GM21526 (cell line): ENCODE results near the gene MRPS27.
"Not testable (repeated sequence)": the region's sequence is repeated elsewhere in the genome, so short reads cannot be mapped to it uniquely, and the experiment has no call there.

Source experiments
- ATAC-seq: cut with Tn5 transposase; IDR thresholded peaks from one replicate; pipeline ENCODE4 v1.9.1; 2021; ENCODE audit warnings: moderate library complexity; ENCODE audit not compliant: unreplicated experiment, low FRiP score

The MRPS27 gene

GRCh38 chr5:72326306-72326649 is 6.2 kb upstream of the MRPS27 start:
- no peak for ATAC-seq

DNA sequence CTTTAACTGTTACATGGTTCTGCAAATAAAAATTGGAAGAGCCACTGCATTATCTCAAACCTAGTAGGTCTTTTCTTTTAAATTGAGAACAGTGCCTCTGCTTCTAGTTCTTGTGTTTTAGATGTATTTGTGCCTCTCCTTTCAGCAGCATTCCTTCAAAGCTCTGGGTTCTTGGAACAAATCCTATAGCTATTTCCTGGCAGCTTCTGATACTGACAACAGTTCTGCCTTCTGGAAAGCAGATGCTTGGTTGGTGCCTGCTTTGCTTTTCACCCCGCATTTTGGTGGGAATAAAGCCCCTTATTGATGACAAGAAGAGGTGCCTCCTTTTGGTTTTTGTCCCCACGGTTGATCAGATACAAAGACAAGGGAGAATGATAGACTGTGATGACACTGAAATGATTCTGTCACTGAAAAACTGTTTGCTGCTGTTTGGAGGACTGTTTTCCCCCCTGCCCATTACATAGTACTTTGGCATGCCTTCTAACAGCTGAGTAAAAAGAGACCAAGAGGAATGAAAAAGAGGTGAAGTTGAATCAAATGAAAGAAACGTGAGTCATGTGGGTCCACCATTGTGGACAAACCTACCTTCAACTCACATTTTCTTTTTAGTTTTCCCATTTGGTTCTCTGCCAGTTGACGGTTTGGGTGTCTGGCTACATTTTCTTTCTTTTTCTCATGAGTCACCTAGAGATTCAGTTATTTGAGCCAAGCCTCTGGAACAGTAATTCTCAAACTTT is 5.7 kb upstream of the MRPS27 start:
- ATAC-seq, result no peak

DNA sequence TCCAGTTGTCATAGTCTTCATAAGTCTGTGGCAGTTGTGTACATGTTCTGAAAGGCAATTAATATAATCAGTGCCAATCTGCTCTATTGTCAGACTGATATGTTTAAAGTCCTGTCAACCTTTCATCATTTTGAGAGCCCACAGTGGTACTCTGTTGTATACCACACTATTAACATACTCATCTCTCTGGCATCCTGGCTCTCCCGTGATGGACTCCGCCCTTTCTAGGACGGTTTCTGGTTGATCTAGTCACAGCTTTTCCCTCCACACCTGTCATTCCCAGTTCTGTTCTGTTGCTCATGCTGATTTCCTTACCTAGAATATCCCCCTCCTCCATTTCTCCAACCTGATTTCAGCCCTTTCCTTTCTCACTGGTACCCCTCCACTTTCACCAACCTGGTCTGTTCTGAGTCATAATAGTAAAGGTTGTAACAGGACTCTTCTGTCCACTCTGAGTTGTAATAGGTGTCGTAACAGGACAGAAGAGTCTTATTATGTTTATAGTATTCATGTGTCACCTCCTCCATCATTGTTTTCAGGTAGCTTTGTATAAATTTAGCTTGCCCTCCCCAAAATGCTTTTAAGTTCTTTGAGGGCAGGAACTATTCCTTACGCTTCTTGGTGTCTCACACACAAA is 4.3 kb upstream of the MRPS27 start:
- ATAC-seq, result no peak

- not testable (repeated sequence) for ATAC-seq
Measured at GRCh38 chr5:72319435-72319975, 535 bp downstream of the MRPS27 start.

GRCh38 chr5:72314571-72315172 is 5.4 kb downstream of the MRPS27 start:
- ATAC-seq, result no peak

- no peak for ATAC-seq
Measured at GRCh38 chr5:72313141-72313540, 6.9 kb downstream of the MRPS27 start.

DNA sequence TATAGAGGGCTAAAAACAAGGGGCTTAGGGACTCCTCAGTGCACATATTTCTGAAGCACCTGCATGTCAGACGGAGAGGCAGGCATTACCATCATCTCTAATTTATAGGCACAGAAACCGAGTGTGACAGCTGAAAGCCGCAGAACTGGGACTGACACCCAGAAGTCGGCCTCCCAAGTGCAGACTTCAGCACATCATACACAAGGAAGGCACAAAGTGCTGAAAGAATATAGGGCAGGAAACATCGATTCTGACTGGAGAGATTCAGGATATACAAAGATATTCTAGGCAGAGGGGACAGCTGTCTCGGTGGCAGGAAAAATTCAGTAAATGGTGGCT is 11.2 kb downstream of the MRPS27 start:
- ATAC-seq, result no peak

GRCh38 chr5:72307968-72308852 is 11.8 kb downstream of the MRPS27 start:
- ATAC-seq, result peak; percentile 85

DNA sequence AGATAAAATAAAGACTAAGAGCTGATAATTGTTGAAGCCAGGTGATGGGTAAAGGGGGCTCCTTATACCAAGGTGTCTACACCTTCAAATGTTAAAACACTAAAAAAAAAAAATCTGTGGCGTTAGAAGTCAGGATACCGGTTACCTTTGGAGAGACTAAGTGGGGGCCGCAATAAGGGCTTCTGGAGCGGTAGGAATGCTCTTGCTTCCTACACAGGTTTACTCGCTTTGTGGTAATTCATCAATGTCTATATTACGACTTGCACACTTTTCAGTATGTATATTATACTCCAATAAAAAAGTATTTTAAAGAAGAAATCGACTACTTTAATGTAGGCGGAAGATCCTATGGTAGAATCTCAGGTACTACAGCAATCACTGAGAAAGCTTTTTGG is 12.5 kb downstream of the MRPS27 start:
- no peak for ATAC-seq

GRCh38 chr5:72305194-72306142 is 14.6 kb downstream of the MRPS27 start:
- ATAC-seq, result no peak

DNA sequence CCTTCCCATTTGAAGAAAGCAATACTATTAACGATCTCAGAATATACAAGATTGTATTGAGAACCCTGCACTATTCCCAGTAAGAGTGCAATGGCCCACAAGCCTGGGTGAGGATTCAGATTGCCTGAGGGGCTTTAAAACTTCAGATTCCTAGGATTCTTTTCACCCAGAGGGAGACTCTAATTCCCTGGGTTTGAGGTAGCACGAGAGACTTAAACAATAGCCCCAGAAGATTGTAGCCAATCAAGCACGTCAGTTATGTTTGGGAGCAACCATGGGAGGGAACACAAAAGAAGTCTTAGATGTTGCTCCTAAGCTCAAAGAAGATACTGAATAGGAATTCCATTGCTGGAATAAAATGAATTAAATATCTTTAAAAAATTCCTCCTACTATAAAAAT is 17.9 kb downstream of the MRPS27 start:
- ATAC-seq, result no peak

GRCh38 chr5:72301557-72301956 is 18.5 kb downstream of the MRPS27 start:
- ATAC-seq, result peak; percentile 51

DNA sequence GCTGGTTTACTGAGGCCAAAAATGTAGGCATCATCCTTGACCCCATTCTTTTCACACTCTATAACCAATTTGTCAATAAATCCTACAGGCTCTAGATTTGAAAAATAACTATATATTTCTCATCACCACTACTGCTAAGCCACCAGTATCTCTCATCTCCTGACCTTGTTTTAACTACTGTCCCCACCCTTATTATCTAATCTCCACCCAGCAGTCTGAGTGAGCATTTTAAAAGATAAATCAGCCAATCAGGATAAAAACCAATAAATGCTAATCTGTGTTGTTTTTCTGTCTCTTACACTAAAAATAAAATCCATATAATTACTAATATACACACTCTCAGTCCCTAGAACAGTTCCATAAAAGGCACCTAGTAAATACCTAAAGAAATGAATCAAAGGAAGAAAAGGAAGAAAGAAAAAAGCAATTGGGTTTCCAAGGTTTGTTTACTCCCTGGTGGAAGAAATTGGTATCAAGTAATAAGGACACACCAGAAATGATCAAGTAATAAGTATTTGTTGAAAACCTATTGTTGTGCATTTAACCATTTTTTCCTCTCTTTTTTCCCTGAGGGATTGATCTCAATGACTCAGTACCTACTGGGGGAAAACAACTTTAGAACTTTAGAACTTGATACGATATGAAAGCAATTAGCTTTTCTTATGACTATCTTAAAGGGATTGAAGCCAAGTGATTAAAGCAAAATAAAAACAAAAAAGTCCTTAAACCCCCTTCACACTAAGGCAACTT is 19.3 kb downstream of the MRPS27 start:
- no peak for ATAC-seq

DNA sequence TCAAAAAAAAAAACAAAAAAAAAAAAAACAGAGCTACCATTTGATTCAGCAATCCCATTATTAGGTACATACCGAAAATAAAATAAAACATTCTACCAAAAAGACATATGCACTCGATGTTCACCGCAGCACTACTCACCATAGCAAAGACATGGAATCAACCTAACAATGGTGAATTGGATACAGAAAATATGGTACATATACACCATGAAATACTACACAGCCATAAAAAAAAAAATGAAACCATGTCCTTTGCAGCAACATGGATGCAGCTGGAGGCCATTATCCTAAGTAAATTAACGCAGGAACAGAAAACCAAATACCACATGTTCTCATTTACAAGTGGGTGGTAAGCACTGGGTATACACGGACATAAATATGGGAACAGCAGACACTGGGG is 21.3 kb downstream of the MRPS27 start:
- ATAC-seq, result no peak

DNA sequence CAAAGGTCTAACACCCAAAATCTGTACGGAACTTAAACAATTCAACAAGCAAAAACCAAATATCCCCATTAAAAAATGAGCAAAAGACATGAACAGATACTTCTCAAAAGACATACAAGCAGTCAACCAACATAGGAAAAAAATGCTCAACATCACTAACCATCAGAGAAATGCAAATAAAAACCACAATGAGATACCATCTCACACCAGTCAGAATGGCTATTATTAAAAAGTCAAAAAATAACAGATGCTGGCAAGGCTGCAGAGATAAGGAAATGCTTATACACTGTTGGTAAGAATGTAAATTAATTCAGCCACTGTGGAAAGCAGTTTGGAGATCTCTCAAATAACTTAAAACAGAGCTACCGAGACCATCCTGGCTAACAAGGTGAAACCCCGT is 21.9 kb downstream of the MRPS27 start:
- not testable (repeated sequence) for ATAC-seq

DNA sequence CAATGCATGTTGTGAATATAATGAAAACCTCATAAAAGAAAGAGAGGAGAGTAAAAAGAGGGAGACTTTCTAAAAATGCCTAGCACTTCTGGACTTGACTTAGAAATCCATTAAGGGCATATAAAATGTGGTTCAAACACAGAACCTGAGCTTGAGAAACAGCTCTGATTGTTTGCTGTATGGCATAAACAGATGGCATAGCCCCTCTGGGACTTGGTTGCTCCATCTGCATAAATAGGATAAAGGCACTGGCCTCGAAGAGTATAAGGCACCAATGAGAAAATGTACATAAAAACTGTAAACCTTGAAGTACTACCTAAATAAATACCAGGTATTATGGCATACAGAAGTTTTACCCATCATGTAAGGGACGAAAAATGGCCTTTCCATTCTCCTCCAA is 23.8 kb downstream of the MRPS27 start:
- no peak for ATAC-seq

DNA sequence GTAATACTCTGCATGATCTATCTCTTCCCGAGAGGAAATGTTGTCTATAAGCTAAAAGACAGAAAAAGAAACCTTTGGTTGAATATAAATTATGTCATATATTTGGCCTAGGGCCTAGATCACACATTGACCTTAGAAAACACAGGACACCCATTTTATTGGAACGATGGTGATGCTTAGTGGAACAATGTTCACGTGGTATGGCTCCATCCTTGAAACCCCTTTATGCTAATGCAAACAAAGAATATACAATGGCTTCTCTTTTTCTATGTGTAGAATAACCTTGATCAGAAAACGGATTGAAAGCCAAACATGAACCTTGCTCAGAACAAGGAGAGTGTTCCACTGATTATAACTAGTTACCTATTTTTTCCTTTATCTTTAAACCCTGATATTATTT is 24.5 kb downstream of the MRPS27 start:
- no peak for ATAC-seq

- no peak for ATAC-seq
Measured at GRCh38 chr5:72294473-72294872, 25.6 kb downstream of the MRPS27 start.

- ATAC-seq, result no peak
Measured at GRCh38 chr5:72293495-72294055, 26.5 kb downstream of the MRPS27 start.
